PC-9 (cell line): ENCODE measurements around the gene SERINC5. TPM values are rescaled to one million over a fixed set of nuclear protein-coding genes. Genes with fewer than 3 reads are reported as not detected.

Experiments
- BruUV-seq: library from RNA; stranded (reverse); fragments of 400-500 nt; replicated peaks from 2 replicates; lab custom pipeline; 2021; lab: Mats Ljungman, UMichigan
- CTCF ChIA-PET: fragments of 300-600 bp; sonication (Branson Sonifier 250); formaldehyde crosslinking; loops from one replicate; lab custom pipeline; 2022; ENCODE audit warnings: antibody characterized with exemption; lab: Charles Lee
- POLR2A ChIA-PET: fragments of 300-600 bp; sonication (Branson Sonifier 250); formaldehyde crosslinking; loops from one replicate; lab custom pipeline; 2022; ENCODE audit warnings: antibody characterized with exemption; ENCODE audit not compliant: unreplicated experiment; lab: Charles Lee
- DNase-seq, 2 experiments: peaks; one replicate each; pipeline versions ENCODE4 v3.0.0 to v3.0.0-alpha.2; 2015 to 2022; ENCODE audit warnings: mixed read lengths in 1 of 2
- H2AFZ ChIP-seq: fragments of 200-600 bp; sonication (generic); 2 replicates; pipeline ENCODE4 v1.8.1; 2017; ENCODE audit warnings: antibody characterized with exemption
- H3F3A ChIP-seq: fragments of 200-600 bp; sonication (generic); 2 replicates; pipeline ENCODE4 v1.8.1; 2017; ENCODE audit warnings: antibody characterized with exemption, mild to moderate bottlenecking, low read depth; ENCODE audit not compliant: insufficient read depth
- H3K27ac ChIP-seq: fragments of 200-600 bp; sonication (generic); 2 replicates; pipeline ENCODE4 v1.6.1; 2016; ENCODE audit warnings: mixed run types
- H3K27me3 ChIP-seq: fragments of 200-600 bp; sonication (generic); 2 replicates; pipeline ENCODE4 v1.6.1; 2016; ENCODE audit warnings: low read depth, mixed run types; ENCODE audit not compliant: insufficient read depth
- H3K36me3 ChIP-seq: fragments of 200-600 bp; sonication (generic); 2 replicates; pipeline ENCODE4 v1.6.1; 2016; ENCODE audit warnings: low read depth, mixed run types
- H3K4me1 ChIP-seq: fragments of 200-600 bp; sonication (generic); replicated peaks from 2 replicates; pipeline ENCODE4 v1.6.1; 2016; ENCODE audit warnings: mixed run types; ENCODE audit not compliant: insufficient read depth
- H3K4me2 ChIP-seq: fragments of 200-600 bp; sonication (generic); 2 replicates; pipeline ENCODE4 v1.6.1; 2017; ENCODE audit warnings: mixed run types
- H3K4me3 ChIP-seq: fragments of 200-600 bp; sonication (generic); 2 replicates; pipeline ENCODE4 v1.6.1; 2016; ENCODE audit warnings: mixed run types
- H3K79me2 ChIP-seq: fragments of 200-600 bp; sonication (generic); 2 replicates; pipeline ENCODE4 v1.6.1; 2017; ENCODE audit warnings: low read depth, mixed run types
- H3K9me2 ChIP-seq: fragments of 200-600 bp; sonication (generic); 2 replicates; pipeline ENCODE4 v1.8.1; 2017; ENCODE audit warnings: mild to moderate bottlenecking; ENCODE audit not compliant: insufficient read depth
- H3K9me3 ChIP-seq: fragments of 200-600 bp; sonication (generic); 2 replicates; pipeline ENCODE4 v1.8.1; 2016; ENCODE audit warnings: low read depth; ENCODE audit not compliant: insufficient read depth
- H4K20me1 ChIP-seq: fragments of 200-600 bp; sonication (generic); 2 replicates; pipeline ENCODE4 v1.8.1; 2017; ENCODE audit not compliant: insufficient read depth
- CTCF ChIP-seq: fragments of 200-600 bp; sonication (generic); conservative IDR thresholded peaks from 2 replicates; pipeline ENCODE4 v1.6.1; 2017; ENCODE audit warnings: mixed run types, antibody characterized with exemption, mild to moderate bottlenecking, moderate library complexity
- EZH2 ChIP-seq: fragments of 200-600 bp; sonication (generic); IDR thresholded peaks from 2 replicates; pipeline ENCODE4 v1.8.0; 2017; ENCODE audit warnings: antibody characterized with exemption, low read depth
- intact Hi-C: fragments of 100-400 bp; cut with micrococcal nuclease; formaldehyde crosslinking; loops from one replicate; pipeline ENCODE4 v1.10.0; 2022; ENCODE audit not compliant: unreplicated experiment
- total RNA-seq: library from RNA; stranded (reverse); gene quantifications from 2 replicates; pipeline ENCODE4 v1.2.3, GENCODE V29; 2021

Gene SERINC5
- total RNA-seq, 1 experiment from 2014 or later: 68.8 TPM

GRCh38 chr5:80191397-80191796 is 64.5 kb downstream of the SERINC5 start:
- no peak for DNase-seq
- H3K4me3 ChIP-seq: no peak overlapping the region
- intact Hi-C loops: no loop called here
- no peaks in the 10 kb centered on the region for H3K27me3 ChIP-seq
- no peak overlapping the region for H3K4me2 ChIP-seq
- no peaks in the 10 kb centered on the region for H3K36me3 ChIP-seq
- no peak for TF ChIP-seq EZH2
- no peak for TF ChIP-seq CTCF
- no peaks in the 10 kb centered on the region for H3K9me3 ChIP-seq
- CTCF ChIA-PET: no interaction called here
- BruUV-seq: no TSS peak
- H3F3A ChIP-seq: peaks cover 58% of the 10 kb centered on the region
- peaks cover 92% of the 10 kb centered on the region for H3K79me2 ChIP-seq
- H2AFZ ChIP-seq: no peak overlapping the region
- H3K27ac ChIP-seq: no peak overlapping the region
- peaks cover 42% of the 10 kb centered on the region for H3K4me1 ChIP-seq
- H4K20me1 ChIP-seq: peaks cover 9% of the 10 kb centered on the region; the same call in 1 of the 2 replicates
- H3K9me2 ChIP-seq: no peaks in the 10 kb centered on the region
- POLR2A ChIA-PET: no interaction called here

- CTCF ChIA-PET: interaction anchor here (0.6 kb wide), 1 partner anchor 21 kb away, joined by 4 read pairs; no protein-coding TSS in a partner anchor
These were observed 64.9 kb downstream of the SERINC5 start for GRCh38 chr5:80190960-80191359.

GRCh38 chr5:80189701-80190100 is 66.1 kb downstream of the SERINC5 start:
- intact Hi-C loops: no loop called here
- POLR2A ChIA-PET: no interaction called here

More at GRCh38 chr5:80190960-80191359, 64.9 kb downstream of the SERINC5 start:
- Histone ChIP-seq H2AFZ (no peak overlapping the region), H3K79me2 (peaks cover 92% of the 10 kb centered on the region), H3K9me2 (no peaks in the 10 kb centered on the region), H3K4me1 (peaks cover 46% of the 10 kb centered on the region), H3K27me3 (no peaks in the 10 kb centered on the region), H3K4me2 (no peak overlapping the region), H3K9me3 (no peaks in the 10 kb centered on the region), H3K36me3 (no peaks in the 10 kb centered on the region), H4K20me1 (peaks cover 7% of the 10 kb centered on the region; the same call in 1 of the 2 replicates), H3K4me3 (no peak overlapping the region), H3F3A (peaks cover 62% of the 10 kb centered on the region), H3K27ac (no peak overlapping the region)
- TF ChIP-seq CTCF: no peak
- no peak for TF ChIP-seq EZH2
- POLR2A ChIA-PET: no interaction called here
- intact Hi-C loops: no loop called here
- no peak for DNase-seq
- BruUV-seq: no TSS peak

More at GRCh38 chr5:80189701-80190100, 66.1 kb downstream of the SERINC5 start:
- Histone ChIP-seq H3K9me2 (no peaks in the 10 kb centered on the region), H3F3A (peaks cover 71% of the 10 kb centered on the region), H3K4me2 (no peak overlapping the region), H2AFZ (no peak overlapping the region), H3K27ac (no peak overlapping the region), H4K20me1 (no peaks in the 10 kb centered on the region), H3K36me3 (no peaks in the 10 kb centered on the region), H3K79me2 (peaks cover 90% of the 10 kb centered on the region), H3K4me3 (no peak overlapping the region), H3K27me3 (no peaks in the 10 kb centered on the region), H3K9me3 (no peaks in the 10 kb centered on the region), H3K4me1 (peaks cover 59% of the 10 kb centered on the region)
- CTCF ChIA-PET: no interaction called here
- no peak for TF ChIP-seq EZH2
- TF ChIP-seq CTCF: no peak
- BruUV-seq: no TSS peak
- no peak for DNase-seq
